Sigmoid colon (tissue), 7 donors: ENCODE measurements around the gene C2CD3. TPM values are rescaled to one million over a fixed set of nuclear protein-coding genes. Genes with fewer than 3 reads are reported as not detected.

Experiments used
- DNase-seq: peaks from one replicate; pipeline ENCODE4 v3.0.0-alpha.2; 2019
- H3K27ac ChIP-seq, 4 donors: fragments of 200-600 bp; sonication (generic); one replicate each; pipeline ENCODE4 v1.5.1; 2016 to 2019; ENCODE audit warnings: mild to moderate bottlenecking in 1 of 4
- H3K27me3 ChIP-seq, 3 donors: fragments of 200-600 bp; sonication (generic); one replicate each; pipeline ENCODE4 v1.5.1; 2019; ENCODE audit warnings: mild to moderate bottlenecking in 1 of 3
- H3K36me3 ChIP-seq, 4 donors: fragments of 200-600 bp; sonication (generic); one replicate each; pipeline ENCODE4 v1.5.1; 2016 to 2019
- H3K4me1 ChIP-seq, 4 donors: fragments of 200-600 bp; sonication (generic); one replicate each; pipeline ENCODE4 v1.5.1; 2017 to 2019
- H3K4me3 ChIP-seq, 4 donors: fragments of 200-600 bp; sonication (generic); one replicate each; pipeline ENCODE4 v1.5.1; 2017 to 2019; ENCODE audit warnings: mild to moderate bottlenecking in 2 of 4, moderate library complexity in 1 of 4
- H3K9me3 ChIP-seq, 4 donors: fragments of 200-600 bp in 3 of 4; sonication (generic) in 3 of 4; one replicate each; pipeline versions ENCODE4 v1.5.1 to v1.6.1; 2013 to 2019
- CTCF ChIP-seq, 4 experiments: fragments of 450-650 bp in 3 of 4; fragments of 200-600 bp in 1 of 4; IDR thresholded peaks; one replicate each; pipeline ENCODE4 v1.5.1; 2016 to 2019; ENCODE audit warnings: antibody characterized with exemption in 4 of 4, mild to moderate bottlenecking in 3 of 4, moderate library complexity in 2 of 4
- EP300 ChIP-seq, 4 donors: sonication (generic); formaldehyde crosslinking; IDR thresholded peaks; one replicate each; pipeline ENCODE4 v1.6.1; 2017; ENCODE audit warnings: antibody characterized with exemption in 4 of 4
- POLR2A ChIP-seq, 2 donors: fragments of 450-650 bp; IDR thresholded peaks; one replicate each; pipeline ENCODE4 v1.6.1; 2016; ENCODE audit warnings: antibody characterized with exemption in 2 of 2, mild to moderate bottlenecking in 2 of 2, moderate library complexity in 2 of 2
- POLR2AphosphoS5 ChIP-seq, 4 donors: sonication (generic); formaldehyde crosslinking; IDR thresholded peaks; one replicate each; pipeline ENCODE4 v1.6.1; 2017; ENCODE audit warnings: antibody characterized with exemption in 4 of 4
- WGBS, 2 donors: extraction: QIAGEN DNeasy Blood & Tissue Kit; methylation state at CpG; one replicate each; pipeline ENCODE4 v1.1.7; 2013; 5-methylcytosine and 5-hydroxymethylcytosine counted together
- intact Hi-C: fragments of 100-400 bp; cut with DNase I; formaldehyde crosslinking; loops from one replicate; pipeline ENCODE4 v1.15.1; 2023
- polyA plus RNA-seq, 3 donors: library from polyadenylated mRNA; stranded (reverse); fragments of 200-250 nt; gene quantifications; one replicate each; pipeline ENCODE4 v1.2.3, GENCODE V29; 2013
- total RNA-seq, 4 donors: library from RNA; depleted of rRNA; stranded (reverse); fragments of >200 nt; gene quantifications; one replicate each; pipeline ENCODE4 v1.1.0, GENCODE V29; 2016
- donor health status: healthy with polysubstance abuse.
- donor health status: Bipolar disorder and iron deficiency.
- donor health status: healthy.

The C2CD3 gene
- total and polyA plus RNA-seq, 7 donors: 6.9 to 29.1 (median 17.2) TPM

GRCh38 chr11:74019104-74019738 is 151.6 kb downstream of the C2CD3 start:
- Histone ChIP-seq H3K27ac (peak overlapping the region; percentile 53 to 84 (median 72)), H3K4me3 (no peak overlapping the region), H3K27me3 (no peaks in the 10 kb centered on the region), H3K4me1 (peaks cover 0 to 24% (median 22%) of the 10 kb centered on the region in 4 donors), H3K36me3 (peaks cover 0 to 10% (median 0%) of the 10 kb centered on the region in 4 donors), H3K9me3 (no peaks in the 10 kb centered on the region)
- WGBS, 2 donors: 21 to 61% methylated on average over 4 of the region's 4 CpGs
- intact Hi-C loops: loop anchor here (2.0 kb wide), 1 partner anchor 36 kb away; the partner anchor contains the start of gene UCP2
- DNase-seq: no peak
- no peak for TF ChIP-seq EP300 (IDR thresholded peaks at IDR 0.05)
- TF ChIP-seq POLR2AphosphoS5 (IDR thresholded peaks at IDR 0.05): no peak
- no peak for TF ChIP-seq POLR2A (IDR thresholded peaks at IDR 0.05)

- H3K36me3 ChIP-seq: peaks cover 0 to 10% (median under 1%) of the 10 kb centered on the region in 4 donors
- 17 to 53% methylated on average over 9 of the region's 9 CpGs for WGBS, 2 donors
- no peak overlapping the region for H3K4me3 ChIP-seq
- no peak for TF ChIP-seq EP300 (IDR thresholded peaks at IDR 0.05)
- TF ChIP-seq POLR2AphosphoS5 (IDR thresholded peaks at IDR 0.05): peak; percentile 19 to 70 (median 51)
- peak; percentile 97 for DNase-seq
- no peaks in the 10 kb centered on the region for H3K27me3 ChIP-seq
- H3K4me1 ChIP-seq: peaks cover 0 to 24% (median 22%) of the 10 kb centered on the region in 4 donors
- intact Hi-C loops: loop anchor here (1.0 to 2.0 kb wide), 2 partner anchors 36 to 54 kb away; partner anchors contain the start of gene UCP2
- peak overlapping the region; percentile 53 to 84 (median 72) for H3K27ac ChIP-seq
- no peaks in the 10 kb centered on the region for H3K9me3 ChIP-seq
Observed at GRCh38 chr11:74018331-74019005, 152.3 kb downstream of the C2CD3 start.

GRCh38 chr11:74017631-74018030 is 153.2 kb downstream of the C2CD3 start:
- WGBS, 2 donors: 83 to 90% methylated on average over 3 of the region's 3 CpGs

GRCh38 chr11:74015919-74016684 is 154.7 kb downstream of the C2CD3 start:
- H3K4me3 ChIP-seq: no peak overlapping the region
- H3K27ac ChIP-seq: no peak overlapping the region
- H3K36me3 ChIP-seq: peaks cover 0 to 17% (median 7%) of the 10 kb centered on the region in 4 donors
- H3K9me3 ChIP-seq: no peaks in the 10 kb centered on the region
- DNase-seq: no peak
- intact Hi-C loops: no loop called here
- peaks cover 0 to 24% (median 22%) of the 10 kb centered on the region in 4 donors for H3K4me1 ChIP-seq
- no peak for TF ChIP-seq CTCF (IDR thresholded peaks at IDR 0.05)
- no peak for TF ChIP-seq POLR2AphosphoS5 (IDR thresholded peaks at IDR 0.05)
- TF ChIP-seq POLR2A (IDR thresholded peaks at IDR 0.05): no peak
- no peak for TF ChIP-seq EP300 (IDR thresholded peaks at IDR 0.05)
- H3K27me3 ChIP-seq: no peaks in the 10 kb centered on the region
- WGBS, 2 donors: 94 to 96% methylated on average over 5 of the region's 5 CpGs

More at GRCh38 chr11:74017631-74018030, 153.2 kb downstream of the C2CD3 start:
- DNase-seq: no peak
- H3K27ac ChIP-seq: peak overlapping the region; percentile 53 to 84 (median 72)
- H3K36me3 ChIP-seq: peaks cover 0 to 10% (median 5%) of the 10 kb centered on the region in 4 donors
- intact Hi-C loops: loop anchor here (1.0 to 2.0 kb wide), 2 partner anchors 35 to 53 kb away; partner anchors contain the start of gene UCP2
- no peak overlapping the region for H3K4me3 ChIP-seq
- H3K4me1 ChIP-seq: peaks cover 0 to 24% (median 22%) of the 10 kb centered on the region in 4 donors
- no peak for TF ChIP-seq POLR2AphosphoS5 (IDR thresholded peaks at IDR 0.05)
- TF ChIP-seq POLR2A (IDR thresholded peaks at IDR 0.05): no peak
- H3K9me3 ChIP-seq: no peaks in the 10 kb centered on the region
- H3K27me3 ChIP-seq: no peaks in the 10 kb centered on the region

GRCh38 chr11:74014880-74015279 is 155.9 kb downstream of the C2CD3 start:
- H3K36me3 ChIP-seq: peaks cover 0 to 17% (median 7%) of the 10 kb centered on the region in 4 donors
- 77 to 90% methylated on average over 2 of the region's 2 CpGs for WGBS, 2 donors
- TF ChIP-seq CTCF (IDR thresholded peaks at IDR 0.05) (no peak), EP300 (IDR thresholded peaks at IDR 0.05) (no peak), POLR2AphosphoS5 (IDR thresholded peaks at IDR 0.05) (no peak), POLR2A (IDR thresholded peaks at IDR 0.05) (no peak)

More at GRCh38 chr11:74014880-74015279, 155.9 kb downstream of the C2CD3 start:
- intact Hi-C loops: no loop called here
- DNase-seq: no peak
- Histone ChIP-seq H3K27me3 (no peaks in the 10 kb centered on the region), H3K4me3 (no peak overlapping the region), H3K27ac (no peak overlapping the region), H3K4me1 (peaks cover 0 to 24% (median 21%) of the 10 kb centered on the region in 4 donors), H3K9me3 (no peaks in the 10 kb centered on the region)
